ENCODE results near the gene RSPH3.

- TF ChIP-seq, protein P1, sequence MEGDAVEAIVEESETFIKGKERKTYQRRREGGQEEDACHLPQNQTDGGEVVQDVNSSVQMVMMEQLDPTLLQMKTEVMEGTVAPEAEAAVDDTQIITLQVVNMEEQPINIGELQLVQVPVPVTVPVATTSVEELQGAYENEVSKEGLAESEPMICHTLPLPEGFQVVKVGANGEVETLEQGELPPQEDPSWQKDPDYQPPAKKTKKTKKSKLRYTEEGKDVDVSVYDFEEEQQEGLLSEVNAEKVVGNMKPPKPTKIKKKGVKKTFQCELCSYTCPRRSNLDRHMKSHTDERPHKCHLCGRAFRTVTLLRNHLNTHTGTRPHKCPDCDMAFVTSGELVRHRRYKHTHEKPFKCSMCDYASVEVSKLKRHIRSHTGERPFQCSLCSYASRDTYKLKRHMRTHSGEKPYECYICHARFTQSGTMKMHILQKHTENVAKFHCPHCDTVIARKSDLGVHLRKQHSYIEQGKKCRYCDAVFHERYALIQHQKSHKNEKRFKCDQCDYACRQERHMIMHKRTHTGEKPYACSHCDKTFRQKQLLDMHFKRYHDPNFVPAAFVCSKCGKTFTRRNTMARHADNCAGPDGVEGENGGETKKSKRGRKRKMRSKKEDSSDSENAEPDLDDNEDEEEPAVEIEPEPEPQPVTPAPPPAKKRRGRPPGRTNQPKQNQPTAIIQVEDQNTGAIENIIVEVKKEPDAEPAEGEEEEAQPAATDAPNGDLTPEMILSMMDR (IDR thresholded peaks at IDR 0.05), result no peak
- no peak for TF ChIP-seq POLR2A (IDR thresholded peaks at IDR 0.05)
Measured at GRCh38 chr6:159031846-159032245, 31.8 kb upstream of the RSPH3 start.

Measured in suprapubic skin (tissue), 3 donors.